Fibroblast of skin of back (primary cell): Measurements from ENCODE around the gene CSF2RB.
A peak's percentile ranks its signal among the peaks of the same experiment; 100 is the strongest.

Experiments used
- DNase-seq: peaks from one replicate; pipeline ENCODE4 v3.0.0-alpha.2; 2013

The CSF2RB gene

GRCh38 chr22:36937319-36938027 is 24.0 kb downstream of the CSF2RB start:
- DNase-seq, result no peak

- DNase-seq, result no peak
These were observed 24.6 kb downstream of the CSF2RB start for GRCh38 chr22:36938028-36938425.

GRCh38 chr22:36938886-36939285 is 25.5 kb downstream of the CSF2RB start:
- no peak for DNase-seq

GRCh38 chr22:36940676-36941075 is 27.2 kb downstream of the CSF2RB start:
- no peak for DNase-seq

- no peak for DNase-seq
These were observed 29.1 kb downstream of the CSF2RB start for GRCh38 chr22:36942556-36942955.

GRCh38 chr22:36946421-36947158 is 33.2 kb downstream of the CSF2RB start:
- DNase-seq, result peak; percentile 58

GRCh38 chr22:36948273-36949225 is 35.1 kb downstream of the CSF2RB start:
- DNase-seq, result peak; percentile 45

GRCh38 chr22:36950797-36951590 is 37.6 kb downstream of the CSF2RB start:
- no peak for DNase-seq

- DNase-seq, result no peak
These were observed 38.3 kb downstream of the CSF2RB start for GRCh38 chr22:36951746-36952145.

- DNase-seq, result no peak
These were observed 40.0 kb downstream of the CSF2RB start for GRCh38 chr22:36953239-36954080.

GRCh38 chr22:36954251-36955014 is 41.0 kb downstream of the CSF2RB start:
- no peak for DNase-seq

- no peak for DNase-seq
These were observed 42.3 kb downstream of the CSF2RB start for GRCh38 chr22:36955691-36956090.

GRCh38 chr22:36958366-36958765 is 44.9 kb downstream of the CSF2RB start:
- no peak for DNase-seq

- no peak for DNase-seq
These were observed 48.2 kb downstream of the CSF2RB start for GRCh38 chr22:36961626-36962025.

GRCh38 chr22:36963302-36963701 is 49.9 kb downstream of the CSF2RB start:
- no peak for DNase-seq

GRCh38 chr22:36964106-36964505 is 50.7 kb downstream of the CSF2RB start:
- no peak for DNase-seq

- DNase-seq, result no peak
These were observed 52.3 kb downstream of the CSF2RB start for GRCh38 chr22:36965696-36966095.

GRCh38 chr22:36966851-36967540 is 53.6 kb downstream of the CSF2RB start:
- DNase-seq, result no peak

- DNase-seq, result no peak
These were observed 55.0 kb downstream of the CSF2RB start for GRCh38 chr22:36968249-36968964.
